GM10266 (cell line): ENCODE measurements around the gene ATG16L1.

Source experiments
- DNase-seq: peaks from one replicate; pipeline ENCODE4 v3.0.0; 2012; ENCODE audit errors: extremely low spot score
- TF ChIP-seq, protein P1 (sequence below): IDR thresholded peaks from 2 replicates; pipeline ENCODE4 v1.5.1; 2012; ENCODE audit warnings: mild to moderate bottlenecking, low read depth; ENCODE audit not compliant: control insufficient read depth, insufficient read depth; ENCODE audit errors: missing control alignments

Gene ATG16L1

DNA sequence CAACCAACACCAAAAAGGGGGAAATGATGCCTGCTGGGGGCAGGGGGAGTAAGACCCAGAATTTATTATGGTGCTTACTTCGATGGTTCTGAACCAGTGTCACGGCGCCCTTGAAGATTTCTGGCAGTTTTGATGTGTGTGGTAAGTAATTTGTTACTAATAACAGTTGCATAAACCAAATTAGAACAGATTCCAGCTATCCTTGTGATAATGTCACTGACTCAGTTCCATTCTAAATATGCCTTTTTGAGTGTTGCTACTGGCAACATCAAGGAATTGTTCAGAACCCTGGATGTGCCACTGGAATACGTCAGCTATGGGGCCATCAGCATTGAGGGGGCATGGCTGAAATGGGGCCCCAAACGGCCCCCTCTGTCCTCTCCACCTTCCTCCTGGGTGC lies 67.8 kb downstream of the ATG16L1 start:
- no peak for DNase-seq
- TF ChIP-seq, protein P1, sequence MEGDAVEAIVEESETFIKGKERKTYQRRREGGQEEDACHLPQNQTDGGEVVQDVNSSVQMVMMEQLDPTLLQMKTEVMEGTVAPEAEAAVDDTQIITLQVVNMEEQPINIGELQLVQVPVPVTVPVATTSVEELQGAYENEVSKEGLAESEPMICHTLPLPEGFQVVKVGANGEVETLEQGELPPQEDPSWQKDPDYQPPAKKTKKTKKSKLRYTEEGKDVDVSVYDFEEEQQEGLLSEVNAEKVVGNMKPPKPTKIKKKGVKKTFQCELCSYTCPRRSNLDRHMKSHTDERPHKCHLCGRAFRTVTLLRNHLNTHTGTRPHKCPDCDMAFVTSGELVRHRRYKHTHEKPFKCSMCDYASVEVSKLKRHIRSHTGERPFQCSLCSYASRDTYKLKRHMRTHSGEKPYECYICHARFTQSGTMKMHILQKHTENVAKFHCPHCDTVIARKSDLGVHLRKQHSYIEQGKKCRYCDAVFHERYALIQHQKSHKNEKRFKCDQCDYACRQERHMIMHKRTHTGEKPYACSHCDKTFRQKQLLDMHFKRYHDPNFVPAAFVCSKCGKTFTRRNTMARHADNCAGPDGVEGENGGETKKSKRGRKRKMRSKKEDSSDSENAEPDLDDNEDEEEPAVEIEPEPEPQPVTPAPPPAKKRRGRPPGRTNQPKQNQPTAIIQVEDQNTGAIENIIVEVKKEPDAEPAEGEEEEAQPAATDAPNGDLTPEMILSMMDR = no peak

DNA sequence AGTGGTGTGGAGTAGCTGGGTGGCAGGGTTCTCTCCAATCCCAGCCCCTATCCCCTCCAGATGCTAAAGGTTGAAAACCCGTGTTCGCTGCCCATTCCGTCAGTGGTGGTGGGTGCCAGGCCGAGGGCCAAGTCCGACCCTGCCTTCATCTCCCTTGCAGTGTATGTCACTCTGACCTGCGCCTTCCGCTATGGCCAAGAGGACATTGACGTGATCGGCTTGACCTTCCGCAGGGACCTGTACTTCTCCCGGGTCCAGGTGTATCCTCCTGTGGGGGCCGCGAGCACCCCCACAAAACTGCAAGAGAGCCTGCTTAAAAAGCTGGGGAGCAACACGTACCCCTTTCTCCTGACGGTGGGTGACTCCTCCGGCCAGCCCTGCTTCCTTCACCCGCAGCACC lies 69.0 kb downstream of the ATG16L1 start:
- DNase-seq = no peak
- TF ChIP-seq, protein P1 = no peak

DNA sequence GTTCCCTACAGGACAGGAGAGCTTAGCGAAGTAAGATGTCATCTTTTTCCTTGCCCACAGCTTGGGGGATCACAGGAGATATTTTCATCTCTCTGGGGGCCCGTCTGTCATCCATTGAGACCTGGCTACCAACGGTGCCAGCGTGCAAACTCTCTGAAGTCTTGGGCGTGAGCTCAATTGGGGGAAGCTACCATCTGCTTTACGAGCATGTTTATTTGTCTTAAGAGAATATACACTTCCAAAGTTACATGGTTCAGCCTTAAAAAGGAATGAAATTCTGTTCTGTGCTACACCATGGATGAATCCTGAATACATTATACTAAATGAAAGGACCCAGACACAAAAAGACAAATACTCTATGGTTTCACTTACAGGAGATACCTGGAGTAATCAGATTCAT lies 69.7 kb downstream of the ATG16L1 start:
- DNase-seq = no peak
- TF ChIP-seq, protein P1 = no peak

DNA sequence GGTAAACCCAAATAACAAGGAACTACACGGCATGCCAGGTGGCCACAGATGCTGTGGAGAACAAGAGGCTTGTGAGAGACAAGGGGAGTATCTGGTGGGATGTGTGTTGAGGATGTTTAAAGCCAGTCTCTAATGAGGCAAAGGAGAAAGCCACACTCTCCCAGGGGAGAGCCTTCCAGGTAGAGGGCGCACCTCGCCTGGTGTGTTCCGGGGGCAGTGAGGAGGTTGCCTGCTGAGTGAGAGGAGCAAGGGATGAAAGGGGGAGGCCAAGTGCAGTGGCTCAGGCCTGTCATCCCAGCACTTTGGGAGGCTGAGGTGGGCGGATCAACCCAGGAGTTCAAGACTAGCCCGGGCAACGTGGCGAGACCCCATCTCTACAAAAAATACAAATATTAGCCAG lies 72.4 kb downstream of the ATG16L1 start:
- TF ChIP-seq, protein P1 = no peak
- no peak for DNase-seq

DNA sequence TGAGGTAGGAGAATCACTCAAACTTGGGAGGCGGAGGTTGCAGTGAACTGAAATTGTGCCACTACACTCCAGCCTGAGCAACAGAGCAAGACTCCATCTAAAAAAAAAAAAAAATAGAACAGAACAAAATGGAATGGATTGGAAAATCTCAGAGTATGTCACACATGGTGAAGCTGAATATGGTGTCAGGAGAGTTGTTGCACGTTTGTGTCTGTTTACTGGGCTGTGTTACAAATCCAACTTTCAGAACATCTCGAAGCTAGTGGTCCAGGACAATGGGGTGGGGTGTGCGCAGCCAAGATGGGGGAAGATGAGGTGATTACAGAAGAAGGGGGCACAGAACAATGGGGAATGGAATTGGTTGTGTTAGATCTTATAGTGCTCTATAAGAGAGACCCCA lies 73.8 kb downstream of the ATG16L1 start:
- DNase-seq = no peak
- TF ChIP-seq, protein P1 = no peak

DNA sequence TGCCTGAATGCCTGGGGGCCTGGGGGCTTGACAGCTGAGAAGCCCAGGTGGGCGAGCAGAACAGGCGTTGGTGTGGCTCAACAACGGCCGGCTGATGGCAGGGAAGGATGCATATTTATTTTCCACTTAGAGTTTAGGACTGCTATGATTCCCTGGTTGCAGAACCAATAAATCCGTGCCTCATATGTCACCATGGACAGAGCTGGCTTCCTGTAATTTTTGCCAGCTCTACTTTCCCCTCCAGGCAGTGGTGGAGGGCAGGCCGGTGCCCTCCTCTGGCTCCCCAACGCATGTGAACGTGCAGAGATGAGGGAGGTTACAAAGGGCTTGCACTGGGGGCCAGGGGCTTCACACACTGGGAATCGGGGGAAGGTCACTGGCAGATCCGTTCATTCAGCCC lies 74.3 kb downstream of the ATG16L1 start:
- no peak for DNase-seq
- TF ChIP-seq, protein P1 = no peak

DNA sequence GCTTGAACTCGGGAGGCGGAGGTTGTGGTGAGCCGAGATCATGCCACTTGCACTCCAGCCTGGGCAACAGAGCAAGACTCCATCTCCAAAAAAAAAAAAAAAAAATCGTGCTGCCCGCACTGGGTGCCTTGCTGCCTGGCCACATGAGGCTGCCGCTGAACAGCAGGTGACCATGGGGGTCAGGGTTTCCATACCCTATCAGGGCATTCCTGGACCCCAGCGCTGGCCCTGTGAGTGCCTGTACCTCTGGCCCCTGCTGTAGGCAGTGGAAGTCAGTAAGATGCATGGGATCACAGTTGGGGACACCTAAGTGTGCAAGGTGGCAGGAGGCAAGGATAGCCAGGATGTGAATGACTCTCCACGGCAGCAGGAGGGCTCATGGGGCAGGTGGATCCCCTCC lies 75.0 kb downstream of the ATG16L1 start:
- DNase-seq = no peak
- TF ChIP-seq, protein P1 = no peak

DNA sequence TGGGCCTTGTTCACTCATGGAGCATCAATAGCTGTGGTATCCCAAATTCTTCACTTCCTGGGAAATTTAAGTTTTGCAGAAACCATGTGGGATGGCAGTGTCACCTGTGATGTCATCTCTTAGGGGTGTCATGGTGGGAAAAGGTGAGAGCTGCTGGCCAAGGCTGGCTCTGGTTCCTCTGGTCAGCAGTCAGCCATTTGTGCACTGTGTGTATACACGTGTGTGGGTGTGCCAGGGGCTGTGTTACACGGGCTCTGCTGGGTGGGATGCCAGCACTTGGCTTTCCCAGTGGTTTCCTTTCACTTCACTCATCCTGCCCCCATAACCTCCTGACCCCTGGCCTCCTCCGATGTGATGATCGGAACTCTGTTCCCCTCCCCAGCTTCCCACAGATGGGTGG lies 77.4 kb downstream of the ATG16L1 start:
- DNase-seq = no peak
- TF ChIP-seq, protein P1 = no peak
